Measurements from ENCODE around the gene CMSS1.

Gene CMSS1

DNA sequence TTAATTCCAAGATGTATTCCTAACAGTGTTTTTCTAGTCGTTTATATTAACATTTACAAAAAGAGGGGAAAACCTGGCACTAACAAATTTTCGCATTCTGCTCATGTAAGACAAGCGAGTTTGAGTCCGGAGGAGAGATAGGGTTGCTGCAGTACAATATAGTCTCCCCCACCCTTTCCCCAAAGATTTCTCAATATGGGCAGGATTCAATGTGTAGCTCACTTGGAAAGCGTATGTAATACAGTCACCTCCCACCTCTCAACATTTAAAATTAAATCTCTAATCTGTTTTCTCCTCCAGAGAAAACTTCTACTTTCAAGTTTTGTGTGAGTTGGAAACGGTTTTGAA, 57.9 kb downstream of the CMSS1 start:
- DNase-seq (ENCODE audit: low read depth in 2 of 2): no peak

DNA sequence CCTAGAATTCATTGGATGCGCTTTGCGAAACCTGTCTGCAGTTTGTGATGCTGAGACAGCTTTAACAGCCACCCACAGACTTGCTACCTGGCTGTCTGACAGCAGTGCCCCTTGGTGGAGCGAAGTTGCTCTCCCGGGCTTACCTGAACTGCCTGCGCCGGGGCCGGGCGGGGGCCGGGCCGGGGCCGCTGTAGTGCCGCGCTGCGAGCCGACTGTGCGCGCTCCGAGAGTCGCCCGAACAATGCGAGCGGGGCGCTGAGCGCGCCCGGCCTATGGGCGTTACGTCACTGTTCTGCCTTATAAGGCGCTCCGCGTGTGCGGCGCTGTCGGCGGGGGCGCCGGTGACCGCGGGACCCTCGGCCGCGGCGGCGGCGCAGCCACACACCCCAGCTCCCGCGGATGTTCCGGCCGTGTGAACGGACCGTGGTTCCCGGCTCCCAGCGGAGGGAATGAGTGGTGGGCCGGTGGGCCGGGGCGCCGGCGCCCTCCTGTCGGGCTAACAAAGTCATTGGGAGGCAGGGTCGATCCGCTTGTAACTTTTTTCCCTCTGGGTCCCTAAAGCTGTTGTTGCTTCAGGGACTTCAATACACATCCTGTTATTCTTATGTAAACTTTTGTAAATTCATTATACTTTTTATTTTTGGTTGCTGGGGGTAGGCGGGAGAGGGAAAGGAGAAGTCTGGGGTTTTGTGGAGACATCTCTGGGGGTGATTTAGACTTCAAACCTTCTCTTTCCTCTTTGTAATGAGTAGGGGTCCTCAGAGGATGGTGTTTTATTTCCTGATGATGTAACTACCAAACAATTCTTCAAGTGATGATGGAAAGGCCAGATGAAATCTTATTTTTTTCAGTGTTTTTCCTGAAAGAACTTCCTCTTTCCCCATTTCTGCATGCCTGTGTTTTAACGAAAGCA, 58.5 kb downstream of the CMSS1 start:
- DNase-seq (ENCODE audit: low read depth in 2 of 2): peak; percentile 27 to 43

DNA sequence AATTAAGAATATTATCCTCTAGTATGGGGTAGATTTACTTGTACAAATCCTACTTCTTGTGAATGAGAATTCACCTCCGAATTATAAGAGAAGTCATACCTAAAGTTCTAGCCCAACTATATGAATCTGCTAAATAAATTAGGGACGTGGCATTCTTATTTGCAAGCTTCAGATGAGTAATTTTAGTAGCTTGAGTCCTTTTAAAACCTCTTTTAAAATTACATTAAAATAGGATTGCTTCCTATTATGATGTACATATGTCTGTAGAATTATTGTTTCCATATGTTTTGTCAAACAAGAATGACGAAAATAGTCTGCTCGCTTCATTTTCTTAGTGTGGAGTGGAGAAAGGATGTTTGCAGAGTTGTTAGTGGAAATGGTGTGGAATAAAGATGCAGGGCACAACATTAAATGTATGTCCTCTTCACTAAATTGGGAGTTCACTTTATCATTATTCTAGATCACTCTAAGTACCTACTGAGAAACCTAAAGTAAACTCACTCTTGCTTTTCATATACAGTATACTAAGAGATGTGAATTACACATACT, 59.4 kb downstream of the CMSS1 start:
- no peak for DNase-seq (ENCODE audit: low read depth in 2 of 2)

DNA sequence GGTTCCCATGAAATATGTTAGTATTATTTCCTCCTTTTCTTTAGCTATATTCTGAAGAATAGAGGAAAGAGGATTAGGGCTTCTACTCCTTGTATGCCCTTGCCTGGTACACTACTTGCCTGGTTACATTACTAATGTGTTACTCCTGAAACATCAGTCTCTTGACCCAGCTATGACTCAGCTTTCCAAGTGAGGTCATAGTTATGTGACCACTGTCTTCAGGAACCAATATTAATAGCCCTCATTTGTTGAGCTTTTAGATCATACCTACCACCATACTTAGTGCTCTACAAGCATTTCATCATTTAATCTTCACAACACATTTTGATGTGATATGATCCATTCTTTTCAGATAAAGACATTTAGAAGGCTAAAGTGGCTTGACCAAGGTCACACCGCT, 60.3 kb downstream of the CMSS1 start:
- no peak for DNase-seq (ENCODE audit: low read depth in 2 of 2)

DNA sequence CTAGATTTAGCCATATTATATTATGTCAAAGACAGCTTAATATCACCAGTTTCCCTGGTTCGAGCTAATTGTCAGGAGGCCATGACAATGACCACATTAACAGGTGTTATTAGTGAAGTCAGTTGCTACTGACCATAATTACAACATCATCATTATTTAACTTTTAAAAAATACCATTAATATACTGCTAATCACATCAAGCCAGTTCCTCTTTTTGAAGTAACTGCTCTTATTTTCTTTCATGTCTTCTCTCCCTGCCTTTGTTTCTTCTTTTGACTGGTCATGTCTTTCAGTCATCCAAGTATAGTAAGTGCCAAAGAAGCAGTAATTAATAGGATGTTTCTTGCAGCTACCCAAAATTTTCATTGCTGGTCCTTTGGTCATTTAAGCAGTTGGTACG, 61.6 kb downstream of the CMSS1 start:
- DNase-seq (ENCODE audit: low read depth in 2 of 2): no peak

DNA sequence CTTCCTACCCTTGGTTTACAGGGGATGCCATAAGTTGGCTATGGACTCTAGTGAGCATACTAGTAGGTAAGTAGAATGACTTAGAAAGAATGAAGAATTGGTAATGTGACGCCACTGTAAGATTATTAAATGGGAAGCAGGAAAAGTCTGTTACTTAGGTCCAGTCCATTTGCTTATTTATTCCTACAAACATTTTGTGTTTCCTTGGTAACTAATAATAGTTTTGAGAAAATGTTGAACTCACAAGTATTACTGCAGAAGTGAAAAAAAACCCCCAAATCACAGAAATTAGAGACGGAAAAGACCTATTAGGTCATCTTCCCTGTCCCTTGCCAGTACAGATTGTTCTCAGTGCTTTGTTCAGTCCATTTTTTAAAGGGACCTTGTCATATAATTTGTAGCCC, 63.5 kb downstream of the CMSS1 start:
- no peak for DNase-seq (ENCODE audit: low read depth in 2 of 2)

DNA sequence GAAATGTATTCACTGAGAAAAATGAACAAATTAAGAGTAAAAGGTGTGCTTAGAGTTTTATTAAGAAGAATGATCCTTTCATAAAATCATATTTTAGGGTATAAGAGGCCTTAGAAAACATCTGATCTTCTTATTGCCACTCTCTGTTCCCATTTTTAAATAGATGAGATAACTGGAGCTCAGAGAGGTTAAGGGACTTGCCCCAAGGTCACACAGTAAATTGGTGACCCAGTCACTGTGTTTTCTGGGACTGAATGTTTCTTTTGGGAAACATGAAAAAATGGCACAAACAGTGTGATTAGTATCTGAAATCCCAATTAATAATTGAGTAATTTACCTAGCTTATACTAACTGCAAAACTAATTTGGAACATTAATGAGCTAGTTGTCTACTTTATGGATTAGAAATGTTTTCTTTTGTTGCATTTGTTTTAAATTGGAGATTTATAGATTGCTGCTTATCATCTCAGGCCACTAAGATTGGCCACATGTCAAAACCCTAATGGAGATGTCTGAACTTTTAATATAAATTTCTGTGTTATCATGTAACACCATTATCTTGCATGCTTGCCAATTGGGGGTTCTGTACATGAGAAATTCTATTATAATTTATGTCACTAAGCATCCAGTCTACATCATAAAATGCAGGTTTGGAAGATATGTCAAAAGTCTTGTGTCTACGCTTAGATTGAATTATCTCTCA, 64.9 kb downstream of the CMSS1 start:
- DNase-seq (ENCODE audit: low read depth in 2 of 2): no peak

DNA sequence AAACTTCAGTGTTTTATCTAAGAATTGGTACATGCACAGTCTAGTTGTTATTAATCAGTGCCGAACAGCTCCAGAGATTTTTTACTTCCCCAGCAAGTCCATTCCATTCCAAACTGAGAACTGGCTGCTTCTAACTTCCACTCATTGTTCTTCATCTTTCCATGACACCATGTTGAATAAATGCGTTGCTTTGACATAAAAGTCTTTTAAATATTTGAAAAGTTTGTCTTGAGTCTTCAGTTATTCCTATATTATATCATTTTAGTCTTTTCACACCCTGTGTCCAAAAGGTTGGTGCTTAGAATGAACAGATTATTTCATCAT, 65.4 kb downstream of the CMSS1 start:
- DNase-seq (ENCODE audit: low read depth in 2 of 2): no peak

DNA sequence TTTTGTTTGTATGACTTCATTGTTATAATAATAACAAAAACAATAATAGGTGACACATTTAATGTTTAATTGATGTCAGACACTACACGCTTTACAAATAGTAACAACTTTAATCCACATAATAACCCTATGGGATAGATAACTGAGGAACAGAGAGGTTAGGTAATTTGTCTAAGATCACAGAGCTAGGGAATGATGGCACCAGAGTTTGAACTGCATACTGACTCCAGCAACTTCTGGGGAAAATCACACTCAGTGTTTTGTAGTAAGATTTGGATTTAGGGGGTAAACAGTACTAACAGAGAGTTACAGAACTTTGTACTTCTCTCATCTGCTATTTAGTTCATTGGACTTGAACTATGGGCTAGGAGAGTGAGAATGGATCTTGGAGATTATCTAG, 66.0 kb downstream of the CMSS1 start:
- no peak for DNase-seq (ENCODE audit: low read depth in 2 of 2)

DNA sequence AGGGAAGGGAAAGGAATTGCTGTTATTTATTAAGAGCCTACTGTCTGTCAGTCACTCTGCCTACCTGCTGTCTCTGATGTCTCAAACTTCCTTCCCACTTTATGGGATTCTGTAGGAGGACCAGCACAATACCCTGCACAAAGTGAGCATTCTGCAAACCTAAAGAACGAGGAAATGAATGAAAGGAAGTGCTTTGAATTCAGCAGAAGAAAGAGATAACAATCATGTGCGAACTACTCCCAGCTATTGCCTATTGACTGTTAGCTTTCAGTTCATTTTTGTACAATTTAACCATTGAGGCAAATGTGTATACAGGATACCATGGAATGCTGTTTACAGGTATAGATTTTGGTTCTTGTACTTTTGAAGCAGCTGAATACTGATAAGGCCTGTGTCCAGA, 66.8 kb downstream of the CMSS1 start:
- no peak for DNase-seq (ENCODE audit: low read depth in 2 of 2)

DNA sequence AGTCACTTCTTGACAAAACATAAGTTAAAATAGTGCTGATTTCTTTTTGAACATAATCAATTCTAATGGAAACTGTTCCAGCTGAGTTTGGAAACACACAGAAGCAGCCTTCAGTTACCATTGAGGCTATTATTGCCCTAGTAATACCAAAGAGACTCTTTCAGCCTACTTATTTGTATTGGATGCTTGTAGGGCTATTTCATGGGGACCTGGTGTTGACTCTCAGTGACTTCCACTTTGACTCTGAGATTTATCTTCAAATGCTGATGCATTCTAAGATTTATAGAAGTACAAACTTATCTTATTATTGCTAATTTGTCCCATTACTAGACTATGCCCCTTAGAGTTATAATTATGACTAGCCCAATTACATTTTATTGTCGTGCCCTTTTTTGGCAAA, 67.4 kb downstream of the CMSS1 start:
- no peak for DNase-seq (ENCODE audit: low read depth in 2 of 2)

DNA sequence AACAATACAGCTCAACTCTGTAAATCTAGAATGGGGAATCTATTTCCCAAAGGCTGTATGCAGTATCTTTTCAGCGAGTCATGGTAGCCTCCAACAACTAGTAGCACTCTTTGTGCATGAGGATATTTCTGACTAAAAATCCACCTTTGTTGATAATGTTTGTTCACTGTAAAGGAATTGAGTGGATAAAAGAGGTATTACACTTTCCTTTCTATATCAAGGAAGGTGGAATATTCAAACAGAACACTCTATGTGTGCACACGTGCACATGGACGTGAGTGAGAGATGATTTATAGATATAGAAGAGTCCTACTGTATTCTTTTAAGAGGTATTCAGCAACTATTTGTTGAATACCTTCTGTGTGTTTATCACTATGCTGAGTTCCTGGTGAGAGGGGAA, 68.2 kb downstream of the CMSS1 start:
- no peak for DNase-seq (ENCODE audit: low read depth in 2 of 2)

DNA sequence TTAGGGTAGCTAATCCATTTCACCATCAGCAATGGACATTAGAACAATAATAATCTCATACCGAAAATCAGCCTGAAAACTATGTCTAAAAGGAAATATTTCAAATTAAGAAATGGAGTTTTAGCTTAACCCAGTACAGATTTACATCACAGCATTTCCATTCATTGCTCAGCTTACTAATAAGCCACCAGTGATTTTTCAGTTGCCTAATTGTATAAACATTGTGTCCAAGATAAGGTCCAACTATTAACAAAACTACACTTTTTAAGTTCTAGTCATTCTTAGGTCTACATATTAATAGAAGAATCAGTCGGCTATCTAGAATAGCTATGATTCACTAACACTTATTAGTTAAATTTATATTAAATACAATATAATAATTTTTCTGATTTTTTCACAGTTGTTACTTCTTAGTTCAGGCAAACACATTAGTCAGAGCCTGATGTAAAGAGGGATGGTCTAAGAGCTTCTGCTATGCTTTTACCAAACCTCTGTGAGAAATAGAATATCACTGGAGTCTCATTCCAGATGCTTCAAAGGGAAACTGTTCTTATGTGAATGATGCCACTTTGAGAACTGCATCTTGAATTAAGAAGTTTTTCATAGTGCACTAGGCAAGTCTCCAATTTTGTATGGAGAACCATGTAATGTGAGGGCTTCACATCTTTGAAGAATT, 74.1 kb downstream of the CMSS1 start:
- no peak for DNase-seq (ENCODE audit: low read depth in 2 of 2)

DNA sequence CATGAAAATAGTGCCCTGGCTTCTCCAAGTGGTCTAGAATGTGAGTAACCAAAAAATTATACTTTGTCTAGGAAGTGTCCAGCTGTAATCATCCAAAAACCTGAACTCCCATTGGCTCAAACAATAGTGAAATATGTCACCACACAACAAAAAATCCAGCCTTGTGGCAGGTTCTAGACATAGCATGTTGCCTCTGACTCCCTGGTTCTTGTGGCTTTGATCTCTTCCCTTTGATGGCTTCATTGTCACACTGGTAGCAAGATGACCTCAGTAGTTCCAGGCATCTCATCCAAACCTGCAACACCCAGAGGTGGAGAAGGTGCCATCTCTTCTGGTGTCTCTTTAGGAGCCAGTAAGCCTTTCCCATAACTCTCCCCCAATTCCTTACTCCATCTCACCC, 74.7 kb downstream of the CMSS1 start:
- DNase-seq (ENCODE audit: low read depth in 2 of 2): no peak

DNA sequence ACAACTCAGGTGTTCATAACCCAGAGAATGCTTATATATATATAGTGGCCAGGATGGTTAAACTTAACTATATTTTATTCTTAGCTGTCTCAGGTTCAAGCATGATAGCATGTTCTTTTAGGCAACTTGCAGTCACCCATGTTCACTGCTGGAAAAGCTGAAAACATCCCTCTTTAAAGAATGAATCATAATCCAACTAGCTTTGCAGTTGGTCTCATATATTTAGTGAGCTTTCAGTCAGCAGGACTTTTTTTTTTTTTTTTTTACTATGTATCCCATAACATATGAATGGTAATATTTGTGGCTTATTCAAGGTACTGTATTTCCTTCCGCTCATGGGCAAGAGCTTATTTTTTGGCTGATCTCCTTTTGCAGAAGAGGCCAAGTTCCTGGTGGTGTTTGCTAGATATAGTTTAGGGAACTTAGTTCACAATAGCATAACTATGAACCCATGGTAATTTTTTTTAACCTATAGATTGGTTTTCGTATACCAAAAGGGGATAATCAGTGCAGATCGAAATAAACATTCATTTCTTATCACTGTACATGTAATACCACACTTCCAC, 77.6 kb downstream of the CMSS1 start:
- DNase-seq (ENCODE audit: low read depth in 2 of 2): no peak

DNA sequence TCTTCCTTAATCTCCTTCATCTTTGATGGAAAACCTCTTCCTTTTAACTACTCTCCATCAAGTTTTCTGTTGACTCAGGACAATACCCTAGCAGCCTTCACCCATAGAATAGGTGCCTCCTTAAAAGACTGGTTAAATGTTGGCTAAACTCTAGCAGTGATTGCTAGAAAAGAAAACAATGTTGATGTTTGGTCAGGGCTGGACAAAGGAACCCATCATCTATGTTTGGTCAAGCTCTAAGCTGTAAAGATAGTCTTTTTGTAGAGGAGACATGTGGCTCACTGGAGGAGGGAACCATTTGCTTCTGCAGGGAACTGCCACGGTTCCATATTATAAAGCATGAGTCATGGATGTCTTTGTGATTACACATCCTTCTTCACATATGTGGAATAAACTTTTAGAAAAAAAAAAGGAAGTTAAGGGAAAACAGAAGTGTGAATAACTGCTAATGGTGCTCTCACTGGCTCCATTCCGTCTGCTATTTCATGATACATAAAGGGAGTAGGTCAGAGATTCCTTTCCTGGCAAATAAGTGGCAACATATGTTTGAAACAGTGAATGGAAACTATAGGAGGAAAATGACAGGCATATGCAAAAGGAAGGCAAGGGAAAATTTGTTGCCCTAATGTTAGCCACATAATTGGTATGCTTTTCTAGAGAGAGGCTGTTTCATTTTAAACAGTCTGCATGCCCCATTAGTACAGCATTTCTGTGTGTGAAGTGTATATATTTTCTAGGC, 78.2 kb downstream of the CMSS1 start:
- DNase-seq (ENCODE audit: low read depth in 2 of 2): no peak

DNA sequence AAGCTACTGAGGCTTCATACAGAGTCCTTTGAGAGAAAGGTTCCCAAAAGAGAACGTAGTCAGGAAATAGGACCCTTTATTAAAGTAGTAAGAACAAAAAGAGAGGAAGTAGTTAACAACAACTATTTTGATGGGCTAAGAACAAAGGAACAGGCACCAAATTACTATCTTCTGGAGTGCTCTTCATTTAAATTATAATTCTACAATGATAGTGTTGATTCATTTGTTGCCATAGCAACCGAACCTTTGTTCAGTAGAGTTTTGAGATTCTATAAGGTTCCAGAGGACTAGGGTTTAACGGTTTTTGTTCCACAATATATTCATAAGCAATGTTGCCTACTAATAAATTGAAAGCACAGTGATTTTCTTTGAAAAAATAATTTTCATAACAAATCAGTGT, 78.8 kb downstream of the CMSS1 start:
- DNase-seq (ENCODE audit: low read depth in 2 of 2): no peak

DNA sequence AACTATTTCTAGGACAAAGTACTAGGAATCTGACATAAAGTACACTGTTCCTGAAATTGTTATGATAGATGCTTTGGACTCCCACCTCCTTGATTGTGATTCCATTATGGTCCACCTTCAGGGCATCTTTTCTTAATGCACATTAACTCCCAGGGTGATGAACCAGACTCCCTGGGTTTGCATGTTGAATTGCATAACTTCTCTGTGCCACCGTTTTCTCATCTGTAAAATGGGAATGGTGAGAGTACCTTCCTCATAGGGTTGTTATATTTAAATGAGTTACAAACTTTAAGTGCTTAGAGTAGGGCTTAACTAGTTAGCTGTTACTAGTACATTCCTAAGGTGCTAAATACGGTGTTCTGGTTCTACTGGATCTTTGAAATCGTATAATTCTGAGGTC, 81.9 kb downstream of the CMSS1 start:
- no peak for DNase-seq (ENCODE audit: low read depth in 2 of 2)

DNA sequence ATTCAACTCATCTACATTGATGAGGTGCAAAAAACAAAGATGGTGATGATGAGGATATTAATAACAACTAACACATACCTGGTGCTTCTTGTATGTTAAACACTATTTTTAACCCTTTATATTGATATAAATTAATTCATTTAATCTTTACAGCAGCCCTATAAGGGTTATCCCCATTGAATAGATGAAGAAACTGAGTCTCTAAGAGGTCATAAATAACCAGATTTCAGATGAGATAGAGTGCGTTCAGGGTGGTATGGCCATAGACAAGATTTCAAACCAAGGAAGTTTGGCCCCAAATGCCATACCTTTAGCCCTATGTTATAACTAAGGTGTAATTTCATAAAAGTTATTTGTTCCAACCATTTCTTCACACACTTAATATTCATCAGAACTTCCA, 82.6 kb downstream of the CMSS1 start:
- no peak for DNase-seq (ENCODE audit: low read depth in 2 of 2)

DNA sequence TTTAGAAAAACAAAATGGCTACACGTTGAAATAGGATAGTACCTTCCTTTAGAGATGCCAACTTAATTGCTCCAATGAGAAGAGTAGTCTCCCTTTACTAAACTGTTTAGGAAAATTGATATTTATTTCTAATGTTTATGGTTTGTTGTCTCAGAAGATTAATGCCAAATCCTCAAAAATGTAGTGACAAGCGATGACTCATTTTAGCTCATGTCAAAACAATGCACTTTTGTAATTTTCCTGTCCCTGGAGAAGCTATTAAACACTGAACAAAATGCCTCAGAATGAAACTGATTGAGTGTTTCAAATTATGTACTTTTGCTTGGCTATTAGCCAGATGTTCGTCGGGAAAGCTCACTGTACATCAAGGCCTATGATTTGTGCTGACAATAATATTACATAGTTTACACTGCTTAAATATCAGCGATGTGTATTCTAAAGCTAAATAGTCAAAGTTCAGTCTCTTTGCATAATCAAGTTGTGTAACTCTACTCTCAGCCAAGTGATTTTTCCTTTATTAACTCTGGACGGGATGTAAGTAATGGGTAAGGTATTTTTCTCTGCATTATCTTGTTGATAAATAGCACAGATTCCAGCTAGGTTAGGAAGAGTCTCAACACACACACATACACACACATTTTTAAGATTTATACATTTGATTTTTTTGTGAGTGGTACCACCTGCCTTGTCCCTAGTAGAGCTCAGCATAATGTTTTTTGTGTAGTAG, 83.7 kb downstream of the CMSS1 start:
- DNase-seq (ENCODE audit: low read depth in 2 of 2): no peak

DNA sequence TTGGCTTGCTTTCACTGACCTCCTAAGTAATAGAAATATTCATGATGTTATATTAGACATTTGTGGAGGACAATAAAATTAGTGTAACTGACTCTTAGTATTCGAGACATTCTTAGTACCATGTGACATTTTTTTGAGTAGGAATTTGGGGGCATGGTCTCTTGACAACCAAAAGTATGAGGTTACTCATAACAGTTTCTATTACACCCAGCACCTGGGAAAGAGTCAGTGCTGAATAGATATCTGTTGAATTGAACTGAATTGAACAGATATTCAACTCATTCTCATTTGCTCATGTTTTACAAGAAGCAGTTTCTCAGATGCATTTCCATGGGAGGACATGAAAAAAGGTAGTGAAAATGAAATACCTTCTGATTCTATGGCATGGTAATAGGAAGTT, 84.4 kb downstream of the CMSS1 start:
- no peak for DNase-seq (ENCODE audit: low read depth in 2 of 2)
